Vagina (tissue), 2 donors: Measurements from ENCODE around the gene XPO4. TPM values are rescaled to one million over a fixed set of nuclear protein-coding genes. Genes with fewer than 3 reads are reported as not detected.
"Not testable (repeated sequence)": the region's sequence is repeated elsewhere in the genome, so short reads cannot be mapped to it uniquely, and the experiment has no call there.

Experiments used
- DNase-seq, 2 donors: peaks; one replicate each; pipeline ENCODE4 v3.0.0-alpha.2; 2017; ENCODE audit errors: extremely low spot score in 2 of 2
- H3K27ac ChIP-seq: fragments of 200-600 bp; sonication (generic); one replicate; pipeline ENCODE4 v1.5.1; 2019
- H3K27me3 ChIP-seq: fragments of 200-600 bp; sonication (generic); one replicate; pipeline ENCODE4 v1.5.1; 2019
- H3K36me3 ChIP-seq, 2 donors: fragments of 200-600 bp; sonication (generic); one replicate each; pipeline ENCODE4 v1.5.1; 2017 to 2019
- H3K4me1 ChIP-seq: fragments of 200-600 bp; sonication (generic); one replicate; pipeline ENCODE4 v1.5.1; 2019
- H3K4me3 ChIP-seq, 2 donors: fragments of 200-600 bp; sonication (generic); 1 replicate in 1 of 2; 2 replicates in 1 of 2; pipeline ENCODE4 v1.5.1; 2016 to 2019
- H3K9me3 ChIP-seq: fragments of 200-600 bp; sonication (generic); one replicate; pipeline ENCODE4 v1.5.1; 2019
- CTCF ChIP-seq, 3 experiments: fragments of 450-650 bp in 2 of 3; fragments of 200-600 bp in 1 of 3; sonication (generic) in 1 of 3; IDR thresholded peaks; one replicate each; pipeline ENCODE4 v1.5.1; 2017 to 2019; ENCODE audit warnings: antibody characterized with exemption in 3 of 3, mild to moderate bottlenecking in 2 of 3, moderate library complexity in 2 of 3
- POLR2A ChIP-seq, 2 donors: fragments of 450-650 bp; IDR thresholded peaks; one replicate each; pipeline ENCODE4 v1.6.1; 2017; ENCODE audit warnings: antibody characterized with exemption in 2 of 2, mild to moderate bottlenecking in 2 of 2, moderate library complexity in 2 of 2
- POLR2AphosphoS5 ChIP-seq, 2 donors: sonication (generic); formaldehyde crosslinking; IDR thresholded peaks; one replicate each; pipeline ENCODE4 v1.9.0; 2017; ENCODE audit warnings: antibody characterized with exemption in 2 of 2, mild to moderate bottlenecking in 2 of 2, low read depth in 1 of 2; ENCODE audit not compliant: insufficient read depth in 1 of 2
- intact Hi-C: fragments of 100-400 bp; cut with DNase I; formaldehyde crosslinking; loops from one replicate; pipeline ENCODE4 v1.15.1; 2023
- total RNA-seq: library from RNA; depleted of rRNA; stranded (reverse); fragments of >200 nt; gene quantifications from one replicate; pipeline ENCODE4 v1.2.3, GENCODE V29; 2016

XPO4 gene
- total RNA-seq, 1 donor from 2014 or later: 17.7 TPM

GRCh38 chr13:20923272-20923671 is 20.7 kb upstream of the XPO4 start:
- H3K4me3 ChIP-seq: no peak overlapping the region
- H3K36me3 ChIP-seq: no peaks in the 10 kb centered on the region
- H3K9me3 ChIP-seq: no peaks in the 10 kb centered on the region
- intact Hi-C loops: loop anchor here (2.0 to 10.0 kb wide), 2 partner anchors 208 to 432 kb away; no protein-coding TSS in a partner anchor
- no peak for DNase-seq
- no peaks in the 10 kb centered on the region for H3K27me3 ChIP-seq
- no peaks in the 10 kb centered on the region for H3K4me1 ChIP-seq
- TF ChIP-seq POLR2AphosphoS5 (IDR thresholded peaks at IDR 0.05; ENCODE audit: insufficient read depth in 1 of 2, low read depth in 1 of 2): no peak
- TF ChIP-seq CTCF (IDR thresholded peaks at IDR 0.05): no peak
- no peak for TF ChIP-seq POLR2A (IDR thresholded peaks at IDR 0.05)
- no peak overlapping the region for H3K27ac ChIP-seq

GRCh38 chr13:20921572-20921971 is 19.0 kb upstream of the XPO4 start:
- Histone ChIP-seq H3K4me3 (no peak overlapping the region), H3K36me3 (no peaks in the 10 kb centered on the region), H3K9me3 (no peaks in the 10 kb centered on the region), H3K27me3 (no peaks in the 10 kb centered on the region), H3K4me1 (no peaks in the 10 kb centered on the region), H3K27ac (no peak overlapping the region)
- DNase-seq: no peak
- intact Hi-C loops: loop anchor here (10.0 kb wide), 1 partner anchor 207 kb away; no protein-coding TSS in a partner anchor
- no peak for TF ChIP-seq CTCF (IDR thresholded peaks at IDR 0.05)
- TF ChIP-seq POLR2AphosphoS5 (IDR thresholded peaks at IDR 0.05; ENCODE audit: insufficient read depth in 1 of 2, low read depth in 1 of 2): no peak
- TF ChIP-seq POLR2A (IDR thresholded peaks at IDR 0.05): no peak

- DNase-seq, H3K9me3 ChIP-seq, H3K27ac ChIP-seq, H3K4me1 ChIP-seq, intact Hi-C loops, H3K4me3 ChIP-seq, H3K36me3 ChIP-seq, H3K27me3 ChIP-seq: not testable (repeated sequence)
Observed at GRCh38 chr13:20915676-20916075, 13.1 kb upstream of the XPO4 start.

GRCh38 chr13:20911037-20911436 is 8.5 kb upstream of the XPO4 start:
- no peak for DNase-seq
- H3K27me3 ChIP-seq: no peaks in the 10 kb centered on the region
- no peaks in the 10 kb centered on the region for H3K4me1 ChIP-seq
- H3K9me3 ChIP-seq: no peaks in the 10 kb centered on the region
- no peaks in the 10 kb centered on the region for H3K36me3 ChIP-seq
- intact Hi-C loops: no loop called here
- no peak overlapping the region for H3K4me3 ChIP-seq
- H3K27ac ChIP-seq: no peak overlapping the region
- no peak for TF ChIP-seq CTCF (IDR thresholded peaks at IDR 0.05)
- TF ChIP-seq POLR2AphosphoS5 (IDR thresholded peaks at IDR 0.05; ENCODE audit: insufficient read depth in 1 of 2, low read depth in 1 of 2): no peak
- no peak for TF ChIP-seq POLR2A (IDR thresholded peaks at IDR 0.05)

GRCh38 chr13:20908714-20909497 is 6.4 kb upstream of the XPO4 start:
- no peak overlapping the region for H3K4me3 ChIP-seq
- intact Hi-C loops: no loop called here
- H3K4me1 ChIP-seq: no peaks in the 10 kb centered on the region
- no peaks in the 10 kb centered on the region for H3K27me3 ChIP-seq
- DNase-seq: no peak
- H3K9me3 ChIP-seq: no peaks in the 10 kb centered on the region
- H3K36me3 ChIP-seq: no peaks in the 10 kb centered on the region
- H3K27ac ChIP-seq: no peak overlapping the region
- TF ChIP-seq POLR2AphosphoS5 (IDR thresholded peaks at IDR 0.05; ENCODE audit: insufficient read depth in 1 of 2, low read depth in 1 of 2) (no peak), CTCF (IDR thresholded peaks at IDR 0.05) (no peak), POLR2A (IDR thresholded peaks at IDR 0.05) (no peak)
